NCI-H446 treated with DMSO at 0.1 percent for 48 hours (cell line): Measurements from ENCODE around the gene ROR2.
"Not testable (repeated sequence)": the region's sequence is repeated elsewhere in the genome, so short reads cannot be mapped to it uniquely, and the experiment has no call there.

Experiments
- DNase-seq: peaks from one replicate; lab custom pipeline; 2025; lab: John Stamatoyannopoulos, UW

ROR2 gene

GRCh38 chr9:91924090-91924489 is 25.9 kb downstream of the ROR2 start:
- DNase-seq: no peak

GRCh38 chr9:91923145-91923544 is 26.9 kb downstream of the ROR2 start:
- DNase-seq: no peak

GRCh38 chr9:91921371-91921770 is 28.7 kb downstream of the ROR2 start:
- DNase-seq: no peak

GRCh38 chr9:91920630-91921350 is 29.2 kb downstream of the ROR2 start:
- DNase-seq: no peak

DNA sequence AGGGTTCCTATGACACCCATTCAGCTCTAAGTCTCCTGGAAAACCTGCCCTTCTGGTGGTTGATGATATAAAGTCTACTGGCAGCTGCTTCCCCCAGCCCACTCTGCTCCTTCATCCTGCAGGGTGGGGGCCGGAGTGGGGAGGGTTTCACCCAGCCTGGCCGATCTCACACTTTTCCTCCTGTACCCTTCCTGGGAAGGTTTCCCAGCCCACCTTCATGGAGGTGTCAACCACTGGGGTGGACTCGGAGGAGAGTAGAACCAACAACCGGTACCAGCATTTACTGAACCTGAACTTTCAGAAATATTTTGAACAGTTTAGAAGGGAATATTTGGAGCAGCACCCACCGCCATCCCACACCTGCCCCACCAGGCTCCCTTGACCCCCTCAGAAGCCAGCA is 30.4 kb downstream of the ROR2 start:
- DNase-seq: no peak

DNA sequence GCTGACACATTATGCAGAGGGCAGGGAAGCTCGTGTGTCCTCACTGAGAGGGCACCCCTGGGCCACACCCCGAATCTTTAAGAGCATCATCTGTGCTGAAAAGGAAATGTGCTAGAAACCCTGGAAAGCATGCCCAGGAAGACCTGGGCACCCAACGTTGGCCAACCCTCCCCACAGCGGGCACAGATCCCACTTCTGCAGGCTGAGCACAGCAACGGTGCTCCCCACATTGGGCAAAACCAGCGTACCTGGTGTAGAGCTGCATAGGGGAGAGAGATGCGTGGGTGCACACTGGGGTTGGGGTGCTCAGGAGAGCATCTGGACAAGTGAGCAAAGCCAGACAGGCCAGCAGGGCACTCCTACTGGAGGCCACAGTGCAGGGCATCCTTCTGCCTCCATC is 32.6 kb downstream of the ROR2 start:
- no peak for DNase-seq

DNA sequence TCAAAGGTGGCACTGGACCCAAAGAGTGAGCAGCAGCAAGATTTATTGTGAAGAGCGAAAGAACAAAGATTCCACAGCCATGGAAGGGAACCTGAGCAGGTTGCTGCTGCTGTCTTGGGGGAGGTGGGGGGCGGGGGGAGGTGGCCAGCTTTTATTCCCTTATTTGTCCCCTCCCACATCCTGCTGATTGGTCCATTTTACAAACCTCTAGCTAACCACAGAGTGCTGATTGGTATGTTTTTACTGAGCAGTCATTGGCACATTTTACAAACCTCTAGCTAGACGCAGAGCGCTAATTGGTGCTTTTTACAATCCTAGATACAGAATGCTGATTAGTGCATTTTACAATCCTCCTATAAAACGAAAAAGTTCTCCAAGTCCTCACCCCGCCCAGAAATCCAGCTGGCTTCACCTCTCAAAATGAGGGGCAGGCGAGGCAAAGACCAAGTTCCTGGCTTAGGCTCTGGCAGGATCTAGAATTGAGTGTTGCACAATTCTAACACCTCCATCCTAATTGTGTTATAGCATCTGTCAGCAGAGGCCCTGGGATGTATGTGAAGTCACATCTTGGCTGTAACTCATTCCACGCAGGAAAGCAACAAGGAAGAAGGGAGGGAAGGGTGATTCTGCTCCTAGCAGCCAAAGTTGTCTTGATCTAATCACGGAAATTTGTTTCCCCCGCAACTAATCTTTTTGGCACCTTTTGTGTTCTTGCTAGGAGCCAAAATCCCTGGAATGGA is 34.3 kb downstream of the ROR2 start:
- no peak for DNase-seq

GRCh38 chr9:91914937-91915336 is 35.1 kb downstream of the ROR2 start:
- DNase-seq: no peak

GRCh38 chr9:91914404-91914803 is 35.6 kb downstream of the ROR2 start:
- no peak for DNase-seq

DNA sequence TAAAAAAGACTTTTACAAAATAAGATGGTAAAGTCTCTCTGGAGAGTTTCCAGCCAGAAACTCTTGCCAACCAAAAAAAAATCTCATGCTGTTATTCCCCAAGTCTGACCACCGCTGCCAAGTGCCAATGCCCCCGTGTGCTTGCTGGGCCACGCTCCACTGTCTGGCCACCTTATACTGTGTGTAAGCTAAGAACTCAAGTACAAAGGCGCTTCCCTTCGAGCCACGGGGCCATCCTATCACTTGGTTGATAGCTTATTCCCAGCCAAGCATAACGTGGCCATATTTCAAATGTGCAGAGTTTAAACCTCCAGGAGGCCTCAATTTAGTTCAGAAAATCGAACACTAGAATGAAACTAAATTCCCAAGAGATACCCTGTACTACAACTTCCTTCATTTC is 36.0 kb downstream of the ROR2 start:
- DNase-seq: no peak

- no peak for DNase-seq
Observed at GRCh38 chr9:91913096-91913495, 36.9 kb downstream of the ROR2 start.

DNA sequence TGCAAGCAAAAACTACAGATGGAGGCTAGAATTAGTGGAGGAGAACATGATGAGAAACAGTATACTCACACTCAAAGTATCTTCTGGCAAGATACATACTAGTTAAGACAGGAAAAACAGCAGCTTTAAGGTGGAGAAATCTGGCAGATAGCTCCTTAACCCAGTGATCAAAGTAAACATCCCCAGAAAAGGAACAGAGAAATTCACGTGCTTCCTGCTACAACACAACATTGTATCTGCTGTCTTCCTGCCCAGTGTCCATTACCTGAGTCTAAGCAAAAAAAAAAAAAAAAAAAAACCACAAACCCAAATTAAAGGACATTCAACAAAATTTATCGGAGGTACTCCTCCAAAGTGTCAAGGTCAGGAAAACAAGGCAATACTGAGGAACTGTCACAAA is 38.4 kb downstream of the ROR2 start:
- DNase-seq: no peak

- not testable (repeated sequence) for DNase-seq
Observed at GRCh38 chr9:91909256-91909655, 40.8 kb downstream of the ROR2 start.

DNA sequence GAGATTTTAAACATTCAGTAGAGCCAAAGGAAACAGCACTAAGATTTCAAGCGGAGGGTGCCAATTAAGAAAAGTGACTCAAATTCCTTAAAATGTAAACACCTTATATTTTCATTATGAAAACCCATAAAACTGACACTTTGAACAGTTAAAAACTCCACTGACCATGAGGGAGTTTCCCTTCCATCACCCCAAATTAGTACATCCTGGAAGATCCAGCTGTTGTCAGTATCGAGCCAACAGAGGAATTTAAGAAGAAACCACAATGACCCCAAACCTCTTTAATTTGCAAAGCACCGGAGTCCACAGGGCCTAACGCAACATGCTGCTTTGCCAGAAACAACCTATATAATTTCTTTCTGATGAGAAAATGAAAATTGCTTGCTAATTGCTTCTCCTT is 41.3 kb downstream of the ROR2 start:
- no peak for DNase-seq

DNA sequence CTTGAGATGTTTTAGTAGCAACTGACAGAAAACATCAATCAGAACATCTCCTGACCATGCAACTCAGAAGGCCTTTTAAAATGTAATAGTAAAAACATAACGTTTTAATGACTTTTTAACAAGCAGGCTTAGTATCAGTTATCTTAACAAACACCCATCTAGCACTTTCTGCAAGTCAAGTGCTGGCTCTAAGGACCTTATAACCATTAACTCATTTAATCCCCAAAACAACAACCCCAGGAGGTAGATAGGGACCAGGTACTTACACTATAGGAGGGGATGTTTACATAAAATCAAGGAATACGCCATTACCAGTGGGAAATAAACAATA is 41.8 kb downstream of the ROR2 start:
- DNase-seq: no peak

GRCh38 chr9:91907484-91908292 is 42.3 kb downstream of the ROR2 start:
- no peak for DNase-seq

DNA sequence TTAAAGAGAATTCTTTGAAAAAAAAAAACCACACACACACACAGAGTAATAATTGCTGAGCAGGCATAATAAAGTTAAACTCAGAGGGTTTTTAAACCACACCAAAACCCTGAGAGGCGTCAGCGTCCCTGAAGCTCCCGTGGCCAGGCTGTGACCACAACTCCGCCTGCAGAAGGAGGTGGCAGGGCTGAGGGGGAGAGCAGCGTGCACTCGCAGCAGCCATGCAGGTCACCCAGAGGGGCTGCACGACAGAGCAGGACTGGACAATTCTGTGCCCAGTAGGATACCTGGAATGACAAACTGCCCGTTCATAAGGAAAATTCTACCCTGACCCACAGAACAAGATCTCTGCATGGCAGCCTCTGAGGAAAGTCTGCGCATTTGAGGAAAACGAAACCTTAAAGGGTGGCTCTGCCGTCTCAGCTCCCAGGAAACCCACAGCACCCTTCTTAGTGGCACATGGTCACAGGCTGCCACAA is 44.0 kb downstream of the ROR2 start:
- DNase-seq: no peak

DNA sequence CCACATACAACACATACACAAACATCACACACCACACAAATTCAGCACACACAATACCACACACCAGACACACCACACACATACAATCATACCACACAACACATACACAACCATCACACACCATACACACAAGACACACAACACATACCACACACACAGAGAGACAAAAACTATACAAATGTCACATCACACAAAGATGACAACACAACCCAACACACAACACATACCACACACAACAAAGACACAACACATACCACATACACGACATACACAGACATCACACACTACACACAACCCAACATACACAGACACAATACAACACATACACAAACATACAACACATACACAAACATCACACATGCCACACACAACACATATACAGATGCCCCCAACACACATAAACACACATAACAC is 44.8 kb downstream of the ROR2 start:
- DNase-seq: no peak

DNA sequence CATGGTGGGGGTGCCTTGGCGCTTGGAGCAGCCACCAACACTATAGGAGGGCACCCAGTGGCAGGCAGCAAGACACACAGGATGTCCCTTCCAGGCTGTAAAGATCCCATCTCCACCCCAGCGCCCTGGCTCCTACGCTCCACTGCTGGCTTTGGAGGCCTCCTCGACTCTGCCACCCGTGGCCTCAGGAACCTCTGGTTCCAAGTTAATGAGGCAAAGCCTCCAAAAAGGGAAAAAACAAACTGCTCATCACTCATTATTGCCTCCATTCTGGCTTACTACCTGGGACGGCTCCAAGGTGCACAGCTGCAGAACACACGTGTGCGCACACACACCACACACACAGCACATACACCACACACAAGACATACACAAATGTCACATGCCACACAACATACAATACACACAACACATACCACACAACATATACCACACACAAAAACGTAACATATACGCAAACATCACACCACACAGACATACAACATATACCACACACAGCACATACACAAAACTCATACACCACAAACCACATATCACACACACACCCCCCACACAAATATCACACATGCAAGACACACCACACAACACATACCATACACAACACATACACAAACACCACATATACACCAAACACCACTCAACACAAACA is 45.3 kb downstream of the ROR2 start:
- no peak for DNase-seq

GRCh38 chr9:91903126-91903911 is 46.7 kb downstream of the ROR2 start:
- no peak for DNase-seq

DNA sequence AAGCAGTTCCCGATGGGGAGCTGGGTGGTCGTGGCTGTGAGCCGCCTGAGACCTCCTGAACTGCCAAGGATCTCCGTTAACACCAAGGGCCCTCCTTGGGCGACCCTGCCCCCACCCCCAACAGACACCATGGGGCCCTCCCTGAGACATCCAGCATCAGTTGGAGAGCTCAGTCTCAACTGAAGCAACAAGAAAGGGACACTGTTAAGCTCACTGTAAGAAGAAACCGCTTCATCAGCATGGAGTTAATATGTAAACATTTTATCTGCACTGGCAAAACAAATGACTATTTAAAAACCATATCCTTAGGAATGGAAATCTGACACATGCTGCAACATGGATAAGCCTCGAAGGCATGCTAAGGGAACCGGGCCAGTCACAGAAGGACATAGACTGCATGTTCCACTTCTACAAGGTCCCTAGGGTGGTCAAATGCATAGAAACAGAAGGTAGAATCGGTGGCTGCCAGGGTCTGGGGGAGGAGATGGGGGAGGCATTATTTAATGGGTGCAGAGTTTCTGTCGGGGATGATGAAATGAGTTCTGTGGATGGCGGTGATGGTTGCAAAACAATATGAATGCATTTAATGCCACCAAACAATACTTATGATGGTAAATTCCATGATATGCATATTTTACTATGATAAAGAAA is 47.4 kb downstream of the ROR2 start:
- no peak for DNase-seq
